Measurements from ENCODE around the gene PHACTR4. TPM values are rescaled to one million over a fixed set of nuclear protein-coding genes. Genes with fewer than 3 reads are reported as not detected.

Gene PHACTR4
- total and polyA plus RNA-seq, 2 of the 8 experiments (the other 6 are each of a cell fraction or from before 2014, with no cell fraction given): 23.7 to 57.8 TPM

DNA sequence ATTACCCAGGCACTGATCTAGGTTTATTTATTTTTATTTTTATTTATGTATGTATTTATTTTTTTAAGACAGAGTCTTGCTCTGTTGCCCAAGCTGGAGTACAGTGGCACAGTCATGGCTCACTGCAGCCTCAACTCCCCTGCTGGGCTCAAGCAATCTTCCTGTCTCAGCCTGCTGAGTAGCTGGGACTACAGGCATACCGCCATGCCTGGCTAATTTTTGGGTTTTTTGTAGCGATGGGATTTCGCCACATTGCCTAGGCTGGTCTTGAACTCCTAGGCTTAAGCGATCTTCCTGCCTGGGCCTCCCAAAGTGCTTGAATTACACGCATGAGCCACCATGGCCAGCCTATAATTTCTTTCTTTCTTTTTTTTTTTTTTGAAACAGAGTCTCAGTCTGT is 9.4 kb downstream of the PHACTR4 start:
- 92% methylated on average over 5 of the region's 5 CpGs; no CpG with 5 or more reads in 1 of the 2 experiments for WGBS, 2 experiments (ENCODE audit: extremely low coverage in 1 of 2, insufficient coverage in 1 of 2, insufficient read length in 1 of 2, insufficient replicate concordance in 2 of 2, low coverage in 1 of 2, low lambda C conversion rate in 2 of 2, missing lambda C conversion rate in 1 of 2)
- Histone ChIP-seq H4K91ac (replicated peaks; ENCODE audit: insufficient read length, low read length) (no peak overlapping the region), H2BK5ac (ENCODE audit: low read depth, low read length) (no peak overlapping the region), H3K27ac (ENCODE audit: low read depth, low read length) (no peak overlapping the region), H3K79me1 (ENCODE audit: low read depth, low read length) (no peaks in the 10 kb centered on the region), H3K79me2 (ENCODE audit: control insufficient read depth in 1 of 2, insufficient read depth in 2 of 2, low read length in 2 of 2) (peaks cover 6 to 73% of the 10 kb centered on the region in 2 experiments), H2BK20ac (ENCODE audit: low read length) (no peak overlapping the region), H3K18ac (ENCODE audit: extremely low read depth, low read length) (no peak overlapping the region), H2AFZ (ENCODE audit: low read length) (no peak overlapping the region), H4K20me1 (replicated peaks in 1 of 2; ENCODE audit: control insufficient read depth in 1 of 2, insufficient read depth in 2 of 2, low read length in 2 of 2) (peaks cover 3 to 4% of the 10 kb centered on the region in 2 experiments), H3K14ac (ENCODE audit: insufficient read length) (no peak overlapping the region), H3K9me3 (ENCODE audit: insufficient read depth in 2 of 2, low read depth in 1 of 2, low read length in 1 of 2) (no peaks in the 10 kb centered on the region), H2BK15ac (ENCODE audit: low read length) (no peak overlapping the region), H3K4me1 (replicated peaks in 1 of 4; ENCODE audit: control insufficient read depth in 3 of 4, insufficient read depth in 4 of 4, low read length in 3 of 4) (peaks cover 0 to 3% (median 0%) of the 10 kb centered on the region in 4 experiments; a peak in 1 of 7 replicates), H2BK12ac (ENCODE audit: low read depth, low read length) (no peak overlapping the region), H3K56ac (replicated peaks; ENCODE audit: insufficient read length, low read depth, low read length) (no peak overlapping the region), H3K23me2 (ENCODE audit: low read depth, low read length) (no peaks in the 10 kb centered on the region), H3K4ac (replicated peaks; ENCODE audit: insufficient read length, low read depth, low read length) (no peak overlapping the region), H3K36me3 (ENCODE audit: control insufficient read depth in 2 of 4, insufficient read depth in 4 of 4, low read length in 3 of 4) (no peaks in the 10 kb centered on the region), H3K23ac (ENCODE audit: insufficient read length) (no peak overlapping the region), H3K4me3 (ENCODE audit: extremely low read depth in 1 of 4, insufficient read depth in 2 of 4, low read depth in 3 of 4, low read length in 4 of 4) (no peak overlapping the region), H2AK5ac (ENCODE audit: low read depth, low read length) (no peak overlapping the region), H3K9ac (replicated peaks in 1 of 4; ENCODE audit: extremely low read depth in 1 of 4, low read depth in 3 of 4, low read length in 3 of 4) (no peak overlapping the region), H4K5ac (ENCODE audit: insufficient read length, low read depth, low read length) (no peak overlapping the region), H3K4me2 (ENCODE audit: insufficient read depth in 1 of 2, low read depth in 2 of 2, low read length in 2 of 2) (no peak overlapping the region), H3K27me3 (replicated peaks in 1 of 4; ENCODE audit: control insufficient read depth in 3 of 4, extremely low read depth in 1 of 4, insufficient read depth in 3 of 4, low read length in 3 of 4) (no peaks in the 10 kb centered on the region), H4K8ac (ENCODE audit: extremely low read depth, insufficient read depth, low read length) (no peak overlapping the region), H2BK120ac (replicated peaks; ENCODE audit: low read depth, low read length) (no peak overlapping the region)
- FAIRE-seq: no peak
- CTCF ChIA-PET (ENCODE audit: partially characterized antibody): interaction anchor here (1.0 to 1.2 kb wide), 2 partner anchors 8 to 19 kb away, joined by 3 to 5 read pairs; no protein-coding TSS in a partner anchor
- POLR2A ChIA-PET (ENCODE audit: partially characterized antibody): interaction anchor here (0.7 to 1.3 kb wide), 2 partner anchors 10 to 62 kb away, joined by 3 read pairs; no protein-coding TSS in a partner anchor
- no peak for DNase-seq (ENCODE audit: low read depth in 1 of 2, low spot score in 2 of 2)
- TF ChIP-seq KDM5A (IDR thresholded peaks at IDR 0.05; ENCODE audit: low read length) (no peak), KDM1A (IDR thresholded peaks at IDR 0.05; ENCODE audit: borderline replicate concordance, low read length) (no peak), BRCA1 (IDR thresholded peaks at IDR 0.05; ENCODE audit: low read depth, low read length) (no peak), SIN3A (conservative IDR thresholded peaks at IDR 0.05 in 1 of 2, IDR thresholded peaks at IDR 0.05 in 1 of 2; ENCODE audit: low read depth in 1 of 2, low read length in 2 of 2) (no peak), CTBP2 (IDR thresholded peaks at IDR 0.05; ENCODE audit: borderline replicate concordance, insufficient read depth, insufficient read length, low read length) (no peak), SIX5 (IDR thresholded peaks at IDR 0.05; ENCODE audit: low read depth, low read length) (no peak), RFX5 (IDR thresholded peaks at IDR 0.05; ENCODE audit: borderline replicate concordance, low read depth, low read length) (no peak), POLR2A (IDR thresholded peaks at IDR 0.05; ENCODE audit: control extremely low read depth in 1 of 2, low read depth in 2 of 2, low read length in 2 of 2) (no peak), TAF7 (optimal IDR thresholded peaks at IDR 0.05; ENCODE audit: borderline replicate concordance, low read depth, low read length) (no peak), NANOG (IDR thresholded peaks at IDR 0.05; ENCODE audit: insufficient read depth, low read depth, low read length, poor library complexity, severe bottlenecking) (no peak), EGR1 (IDR thresholded peaks at IDR 0.05; ENCODE audit: borderline replicate concordance, low read depth, low read length) (no peak), CBX5 (IDR thresholded peaks at IDR 0.05; ENCODE audit: low read depth, low read length) (no peak)
- TF ChIP-seq, protein P1, sequence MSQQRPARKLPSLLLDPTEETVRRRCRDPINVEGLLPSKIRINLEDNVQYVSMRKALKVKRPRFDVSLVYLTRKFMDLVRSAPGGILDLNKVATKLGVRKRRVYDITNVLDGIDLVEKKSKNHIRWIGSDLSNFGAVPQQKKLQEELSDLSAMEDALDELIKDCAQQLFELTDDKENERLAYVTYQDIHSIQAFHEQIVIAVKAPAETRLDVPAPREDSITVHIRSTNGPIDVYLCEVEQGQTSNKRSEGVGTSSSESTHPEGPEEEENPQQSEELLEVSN (IDR thresholded peaks at IDR 0.05): no peak

Measured in H1 (cell line).